HG02798 (cell line): ENCODE data around the gene TMEM33.

Source experiments
- ATAC-seq: cut with Tn5 transposase; IDR thresholded peaks from one replicate; pipeline ENCODE4 v1.9.1; 2021; ENCODE audit warnings: mild to moderate bottlenecking; ENCODE audit not compliant: unreplicated experiment, poor library complexity

The TMEM33 gene

GRCh38 chr4:41935652-41936021, 408 bp downstream of the TMEM33 start:
- peak; percentile 11 for ATAC-seq

GRCh38 chr4:41939016-41939626, 3.9 kb downstream of the TMEM33 start:
- no peak for ATAC-seq

GRCh38 chr4:41940834-41941233, 5.6 kb downstream of the TMEM33 start:
- ATAC-seq: no peak

- ATAC-seq: no peak
Observed at GRCh38 chr4:41943506-41943905, 8.3 kb downstream of the TMEM33 start.

GRCh38 chr4:41944089-41944488, 8.9 kb downstream of the TMEM33 start:
- no peak for ATAC-seq

- no peak for ATAC-seq
Observed at GRCh38 chr4:41949531-41949930, 14.3 kb downstream of the TMEM33 start.

GRCh38 chr4:41957634-41958033, 22.4 kb downstream of the TMEM33 start:
- no peak for ATAC-seq

- no peak for ATAC-seq
Observed at GRCh38 chr4:41963105-41963504, 27.9 kb downstream of the TMEM33 start.

GRCh38 chr4:41964401-41964800, 29.2 kb downstream of the TMEM33 start:
- no peak for ATAC-seq

GRCh38 chr4:41967392-41967791, 32.2 kb downstream of the TMEM33 start:
- ATAC-seq: no peak

- ATAC-seq: no peak
Observed at GRCh38 chr4:41969671-41970070, 34.4 kb downstream of the TMEM33 start.

- ATAC-seq: no peak
Observed at GRCh38 chr4:41975341-41975740, 40.1 kb downstream of the TMEM33 start.

- no peak for ATAC-seq
Observed at GRCh38 chr4:41976775-41977516, 41.7 kb downstream of the TMEM33 start.

- ATAC-seq: no peak
Observed at GRCh38 chr4:41977709-41978108, 42.5 kb downstream of the TMEM33 start.

GRCh38 chr4:41981456-41981855, 46.2 kb downstream of the TMEM33 start, which contains the start of gene DCAF4L1:
DCAF4L1 (plus strand) TSS chr4:41981756; CDS start chr4:41981793, 37 bp downstream.
- no peak for ATAC-seq

GRCh38 chr4:41982716-41983115, 47.5 kb downstream of the TMEM33 start:
- no peak for ATAC-seq

GRCh38 chr4:41985151-41985550, 49.9 kb downstream of the TMEM33 start:
- ATAC-seq: no peak

GRCh38 chr4:41989994-41990364, 54.8 kb downstream of the TMEM33 start:
- peak; percentile 23 for ATAC-seq

GRCh38 chr4:41990365-41991111, 55.3 kb downstream of the TMEM33 start, which contains the start of gene SLC30A9:
SLC30A9 (plus strand) TSS chr4:41990530; CDS start chr4:41990652, 122 bp downstream.
- ATAC-seq: peak; percentile 100

- ATAC-seq: no peak
Observed at GRCh38 chr4:41991916-41992767, 56.9 kb downstream of the TMEM33 start.
